Activated CD8-positive, alpha-beta memory T cell treated with anti-CD3 and anti-CD28 coated beads for 24 hours (primary cell): ENCODE measurements around the gene TCF4.

ENCODE experiments used
- DNase-seq: peaks from one replicate; pipeline ENCODE4 v3.0.0-alpha.2; 2020

TCF4 gene

DNA sequence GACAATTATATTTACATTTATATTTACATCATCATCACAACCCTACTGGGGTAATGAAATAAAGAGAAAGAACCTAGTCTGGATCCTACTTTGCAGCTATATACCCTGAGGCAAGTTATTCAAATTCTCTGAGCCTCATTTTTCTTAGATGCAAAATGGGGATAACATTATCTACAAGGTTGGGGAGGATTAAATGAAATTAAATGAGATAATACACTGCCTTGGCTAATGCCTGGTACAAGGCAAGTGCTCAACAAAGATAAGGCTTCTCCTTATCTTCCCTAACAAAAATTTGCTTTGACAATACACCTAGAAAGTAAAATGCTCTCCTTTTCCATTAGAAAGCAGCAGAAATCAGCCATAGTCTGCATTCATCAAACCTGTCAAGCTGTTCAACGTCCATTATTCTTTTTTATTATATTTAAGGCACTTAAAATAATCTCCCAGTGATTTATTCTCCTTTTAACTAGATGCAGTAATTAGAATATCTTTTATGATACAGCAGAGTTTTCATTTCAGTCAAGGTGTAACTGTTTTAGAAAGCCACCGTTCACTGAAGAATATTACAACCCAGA is 44.8 kb downstream of the TCF4 start:
- DNase-seq, result no peak

DNA sequence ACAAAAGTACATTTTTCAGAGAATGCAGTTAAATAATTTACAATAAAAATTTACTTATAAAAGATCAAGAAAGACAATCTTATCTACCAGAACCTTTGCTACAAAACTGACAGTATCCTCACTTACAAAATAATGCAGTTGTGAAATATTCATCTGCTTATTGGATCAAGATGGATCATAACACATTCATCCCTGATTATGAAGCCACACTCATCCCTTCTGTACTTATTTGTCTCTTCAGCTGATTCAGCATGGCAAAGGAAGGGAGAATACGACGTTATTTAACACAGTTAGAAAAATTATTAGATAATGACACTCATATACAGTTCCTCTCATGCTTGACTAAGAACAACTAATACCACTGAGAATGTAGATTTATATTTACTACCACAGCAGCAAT is 46.4 kb downstream of the TCF4 start:
- no peak for DNase-seq

DNA sequence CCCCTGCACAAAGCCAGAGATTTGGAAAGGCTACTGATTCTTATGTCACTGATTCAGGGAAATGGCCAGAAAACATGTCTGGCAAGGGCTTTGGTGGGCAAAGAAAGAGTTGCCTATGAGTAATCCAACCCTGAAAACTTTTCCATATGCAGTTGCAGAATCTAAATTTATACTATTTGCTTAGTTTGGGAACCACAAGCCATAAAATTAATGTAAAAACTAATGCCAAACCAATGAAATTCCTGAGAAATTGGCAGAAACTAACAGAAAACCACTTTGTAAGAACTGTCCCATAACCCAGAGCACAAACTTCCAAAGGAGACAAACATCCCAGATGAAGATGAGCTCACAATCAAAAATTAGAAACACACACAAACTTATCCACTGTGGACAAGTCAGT is 48.8 kb downstream of the TCF4 start:
- no peak for DNase-seq

DNA sequence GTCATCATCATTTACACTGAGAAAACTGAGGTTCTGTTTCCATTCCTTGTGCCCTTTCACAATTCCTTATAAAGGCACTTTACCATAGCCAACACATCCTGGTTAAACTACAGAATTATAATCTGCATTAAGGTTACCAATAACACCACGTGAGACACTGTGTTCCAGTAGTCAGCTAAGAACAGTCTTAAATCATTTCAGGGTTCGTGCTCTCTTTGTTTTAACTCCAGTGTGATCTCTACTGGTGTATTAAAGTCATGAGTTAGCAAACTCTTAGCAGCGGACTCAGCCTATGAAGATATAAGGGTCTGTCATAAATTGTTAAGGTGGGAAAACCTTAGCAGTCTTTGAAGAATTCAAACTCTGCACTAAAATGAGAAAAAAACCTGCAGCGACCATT is 53.0 kb downstream of the TCF4 start:
- DNase-seq, result no peak

DNA sequence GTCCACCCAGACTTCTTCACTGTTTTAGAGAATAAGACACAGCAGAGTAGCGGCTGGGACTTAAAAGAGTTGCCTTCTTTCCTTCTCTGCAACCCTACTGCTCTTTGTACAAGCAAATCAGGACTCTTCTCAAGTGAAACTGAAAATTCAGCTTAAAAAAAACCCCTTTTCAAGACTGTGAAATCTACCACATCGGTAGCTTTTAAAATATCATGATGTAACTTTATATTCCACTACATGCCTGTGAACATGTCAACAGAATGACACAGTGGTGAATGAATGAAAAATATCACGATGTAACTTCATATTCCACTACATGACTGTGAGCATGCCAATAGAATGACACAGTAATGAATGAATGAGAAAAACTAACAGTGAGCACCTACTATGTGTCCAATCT is 53.4 kb downstream of the TCF4 start:
- no peak for DNase-seq

DNA sequence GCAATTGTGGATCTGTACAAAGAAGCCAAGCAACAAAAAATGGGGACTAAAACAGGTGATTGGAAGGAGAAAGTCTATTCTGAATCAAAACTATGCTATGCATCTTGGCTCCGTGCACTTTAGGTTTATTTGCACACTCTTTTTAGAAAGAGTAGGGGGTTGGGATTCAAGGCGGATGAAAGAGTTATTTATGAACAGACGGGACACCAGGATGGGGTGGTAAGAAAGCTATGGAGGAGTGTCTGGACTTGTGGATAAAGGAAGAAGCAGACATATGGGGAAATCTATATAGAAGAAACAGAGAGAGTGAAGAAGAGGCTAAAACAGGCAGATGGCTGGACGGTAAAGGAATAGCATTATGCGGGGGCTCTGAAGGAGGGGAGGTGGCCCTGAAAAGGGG is 57.8 kb downstream of the TCF4 start:
- DNase-seq, result no peak

DNA sequence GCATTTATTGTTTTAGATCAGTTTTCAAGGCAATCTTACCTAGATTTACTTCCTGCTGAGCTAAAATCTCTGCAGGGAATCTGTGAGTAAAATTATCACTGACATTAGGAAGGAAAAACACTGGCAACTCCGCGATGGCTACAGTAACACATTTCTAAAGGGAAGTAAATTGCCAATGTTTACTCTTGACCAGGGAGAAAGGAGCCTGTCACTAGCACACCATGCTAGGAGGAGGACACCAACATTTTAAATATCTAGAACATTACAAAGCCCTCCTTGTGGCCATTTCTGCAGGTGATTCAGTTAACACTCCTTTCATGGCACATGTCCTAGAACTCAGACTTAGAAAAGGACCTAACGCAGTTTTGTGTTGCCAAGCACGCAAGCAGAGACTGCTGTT is 58.4 kb downstream of the TCF4 start:
- DNase-seq, result no peak

DNA sequence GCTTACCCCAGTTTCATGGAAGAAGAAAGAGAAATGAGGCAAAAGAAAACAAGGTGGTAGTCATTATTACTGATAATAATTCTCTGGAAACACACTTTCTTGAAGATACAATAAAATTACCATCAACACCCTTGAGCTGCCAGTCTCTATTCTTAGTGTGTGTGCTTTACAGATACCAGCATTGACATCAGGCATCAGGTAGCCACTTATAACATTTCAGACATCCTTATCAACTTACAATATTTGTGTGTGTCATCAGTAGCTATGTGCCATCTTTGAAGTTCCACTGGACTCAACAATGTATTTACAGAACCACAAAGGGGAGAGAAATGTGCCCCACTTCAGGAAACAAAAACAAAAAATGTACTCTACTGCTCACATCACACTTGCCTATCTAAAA is 62.1 kb downstream of the TCF4 start:
- no peak for DNase-seq

DNA sequence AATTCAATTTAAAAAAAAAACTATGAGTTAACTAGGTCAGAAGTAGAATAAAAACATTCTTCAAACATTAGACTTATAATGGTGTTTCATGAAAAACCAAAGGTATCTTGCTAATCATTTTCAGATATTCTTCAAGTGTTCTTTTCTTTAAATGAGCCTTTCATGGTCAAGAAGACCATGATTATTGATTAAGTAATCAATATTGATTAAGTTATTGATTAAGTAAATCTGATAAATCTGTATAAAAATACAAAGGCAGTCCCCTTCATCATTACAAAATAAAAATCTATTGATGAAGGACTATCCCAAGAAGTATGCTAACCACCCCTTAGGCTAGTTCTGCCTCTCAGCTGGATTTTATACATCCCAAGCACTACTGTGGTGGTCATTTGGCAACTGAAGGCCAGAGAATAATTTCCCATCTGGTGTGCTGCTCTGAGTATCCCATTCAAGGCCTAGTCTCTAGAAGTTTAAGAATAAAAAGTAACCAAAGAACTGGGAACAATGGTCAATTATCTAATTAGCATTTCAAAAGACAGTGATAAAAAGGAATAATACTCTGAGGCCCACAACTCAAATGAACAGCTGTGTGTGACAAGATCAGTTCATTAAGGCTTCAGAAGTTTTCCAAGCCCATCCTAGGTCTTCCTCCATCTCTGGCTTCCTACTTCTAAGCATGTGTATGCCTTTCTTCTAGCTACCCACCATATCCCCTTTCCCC is 63.5 kb downstream of the TCF4 start:
- no peak for DNase-seq

DNA sequence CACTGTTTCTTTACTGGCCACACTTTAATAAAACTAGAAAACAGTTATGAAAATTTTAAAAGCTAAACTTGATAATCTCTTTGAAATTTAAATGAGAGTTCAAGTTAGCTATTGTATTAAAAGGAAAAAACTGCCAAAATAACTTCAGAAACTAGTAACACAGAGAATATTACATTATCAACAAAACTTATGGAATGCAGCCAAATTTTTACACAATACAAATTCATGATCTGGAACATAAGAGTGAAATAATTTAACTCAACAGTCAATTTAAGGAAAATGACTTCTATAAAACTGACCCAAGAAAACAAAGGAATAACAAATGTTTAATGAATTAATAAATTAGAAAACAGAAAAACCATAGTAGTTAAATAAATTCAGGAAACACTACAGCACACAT is 65.0 kb downstream of the TCF4 start:
- DNase-seq, result no peak

DNA sequence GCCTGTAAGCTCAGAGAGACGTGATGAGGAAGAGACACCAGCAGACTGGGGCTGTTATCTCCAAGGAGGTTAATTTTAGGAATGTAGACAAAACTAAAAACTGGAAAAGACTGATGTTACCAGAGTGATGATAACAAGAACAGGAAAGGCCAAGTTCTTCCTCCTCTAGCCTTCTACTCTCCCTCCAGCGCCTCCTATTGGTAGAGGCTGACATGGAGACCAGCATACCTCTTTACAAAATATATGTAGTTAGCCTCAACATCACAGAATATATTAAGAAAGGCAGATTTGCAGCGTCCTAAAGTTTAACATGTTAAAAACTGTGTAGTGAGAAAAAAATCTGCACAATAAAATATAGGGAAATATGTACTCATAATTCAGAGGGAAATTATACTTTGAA is 66.0 kb downstream of the TCF4 start:
- DNase-seq, result no peak

DNA sequence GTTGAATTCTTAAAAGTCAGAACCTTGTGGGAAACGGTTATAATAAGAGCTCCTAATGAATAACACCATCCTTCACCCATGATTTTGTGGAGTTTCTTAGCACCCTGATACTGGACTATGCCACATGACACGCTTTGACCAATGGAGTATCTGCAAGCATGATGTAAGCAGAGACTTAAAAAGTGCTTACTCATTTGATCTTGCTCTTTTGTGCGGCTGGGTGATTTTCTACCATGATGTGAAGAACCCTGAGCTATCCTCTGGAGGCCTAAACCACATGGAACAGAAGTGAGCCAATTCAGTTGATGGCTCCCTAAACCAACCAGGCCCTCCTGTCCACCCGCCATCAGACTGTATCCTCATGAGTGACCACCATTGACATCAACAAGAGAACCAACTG is 70.9 kb downstream of the TCF4 start:
- no peak for DNase-seq

DNA sequence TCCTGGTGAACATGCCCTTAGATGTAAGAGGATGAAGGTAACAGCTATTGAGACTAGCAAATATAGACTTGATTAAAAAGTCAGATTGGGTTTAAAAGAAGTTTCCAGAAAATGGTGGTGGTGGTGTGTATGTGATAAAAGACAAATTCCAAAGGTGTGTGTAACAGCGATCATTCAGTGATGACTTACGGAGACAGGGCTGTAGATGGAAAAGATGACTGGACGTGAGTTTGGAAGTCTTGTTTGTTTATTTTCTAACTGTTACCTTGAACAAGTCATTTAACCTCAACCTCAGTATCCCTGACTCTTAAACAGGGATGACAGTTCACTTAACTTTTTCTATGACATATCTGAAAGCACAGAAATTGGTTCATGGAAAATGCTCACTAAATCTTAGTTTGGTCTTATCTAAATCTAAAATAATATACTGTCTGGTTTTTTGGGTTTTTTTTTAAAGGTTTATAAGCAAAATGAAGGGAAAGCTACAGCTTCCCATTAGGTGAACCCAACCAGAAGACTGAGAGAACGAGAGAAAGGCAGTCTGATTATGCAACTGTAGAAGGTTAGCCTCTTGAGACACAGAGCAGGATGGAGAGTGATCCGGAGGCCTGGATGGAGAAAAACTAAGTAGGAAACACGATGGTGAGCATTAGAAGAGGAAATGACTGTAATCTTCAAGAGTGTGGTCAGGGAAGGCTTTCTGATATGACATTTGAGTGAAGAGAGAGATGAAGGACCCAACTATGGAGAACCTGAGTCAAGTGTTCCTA is 71.9 kb downstream of the TCF4 start:
- DNase-seq, result no peak

DNA sequence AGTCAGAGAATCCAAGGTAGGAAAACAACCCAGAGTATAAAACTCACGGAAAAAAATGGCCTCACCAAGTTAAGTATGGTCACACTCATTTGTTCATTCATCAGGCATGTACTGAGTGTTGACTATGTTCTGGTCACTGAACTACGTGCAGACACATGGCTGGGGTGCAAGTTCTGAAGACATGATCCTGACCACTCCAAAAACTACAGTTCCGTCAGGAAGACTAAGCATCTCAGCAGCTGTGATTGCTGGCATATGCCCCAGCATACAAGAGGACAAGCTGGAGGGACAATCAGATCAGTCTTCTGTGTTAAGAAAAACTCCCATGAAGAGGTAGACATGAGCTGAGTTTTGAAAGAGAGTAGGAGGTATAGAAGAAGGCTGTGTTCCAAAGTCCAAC is 72.8 kb downstream of the TCF4 start:
- no peak for DNase-seq

DNA sequence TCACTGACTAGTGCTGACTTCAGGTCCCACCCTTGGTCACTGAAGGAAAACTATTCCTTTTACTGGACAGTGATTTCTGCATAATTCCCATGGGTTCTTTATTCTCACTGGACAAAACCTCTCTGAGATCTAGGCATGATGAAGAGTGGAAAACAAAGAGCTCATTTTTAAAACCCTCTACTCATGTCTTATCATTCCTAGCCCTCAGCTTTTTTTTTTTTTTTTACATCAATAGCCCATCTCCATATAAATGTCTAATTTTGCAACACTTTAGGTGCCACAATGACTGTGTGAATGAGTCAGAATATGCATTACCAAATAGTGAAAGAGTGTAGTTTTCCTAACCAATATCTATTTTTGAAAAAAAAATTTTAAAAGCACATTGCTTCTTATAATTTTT is 74.8 kb downstream of the TCF4 start:
- DNase-seq, result no peak

DNA sequence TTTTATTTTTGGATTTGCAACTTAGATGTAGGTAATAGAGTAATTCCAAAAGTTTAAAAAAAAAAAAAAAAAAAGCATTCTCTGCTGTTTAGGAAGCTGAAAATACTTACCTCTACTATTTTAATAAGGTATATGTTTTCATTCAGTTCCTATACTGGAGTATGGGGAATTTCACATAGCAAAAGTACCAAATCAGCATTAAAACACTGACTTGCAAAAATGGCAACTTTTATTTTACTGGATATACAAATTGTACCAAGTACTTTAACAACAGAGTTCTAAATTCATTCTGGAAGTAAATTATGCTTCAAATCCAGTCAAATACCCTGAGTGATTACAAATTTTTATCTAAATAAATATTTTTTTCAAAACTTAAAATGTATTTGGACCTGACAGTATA is 76.7 kb downstream of the TCF4 start:
- DNase-seq, result no peak

DNA sequence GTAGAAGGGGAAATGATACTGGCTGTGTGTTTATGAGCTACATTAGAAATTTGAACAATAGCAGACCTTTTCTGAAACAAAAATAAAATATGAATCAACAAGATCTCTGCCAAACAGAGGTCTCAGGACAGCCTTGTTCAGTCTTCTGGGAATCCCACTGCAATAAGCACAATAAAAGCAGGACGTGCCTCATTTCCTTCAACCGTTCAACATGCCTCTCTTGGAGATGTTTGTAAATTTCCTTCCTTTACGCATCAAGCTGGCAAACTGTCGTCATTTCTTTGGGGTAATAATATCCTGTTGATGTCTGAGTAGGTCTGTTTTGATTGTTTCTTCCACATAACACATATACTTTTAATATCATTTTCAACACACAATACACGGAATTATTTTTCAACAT is 77.2 kb downstream of the TCF4 start:
- no peak for DNase-seq

DNA sequence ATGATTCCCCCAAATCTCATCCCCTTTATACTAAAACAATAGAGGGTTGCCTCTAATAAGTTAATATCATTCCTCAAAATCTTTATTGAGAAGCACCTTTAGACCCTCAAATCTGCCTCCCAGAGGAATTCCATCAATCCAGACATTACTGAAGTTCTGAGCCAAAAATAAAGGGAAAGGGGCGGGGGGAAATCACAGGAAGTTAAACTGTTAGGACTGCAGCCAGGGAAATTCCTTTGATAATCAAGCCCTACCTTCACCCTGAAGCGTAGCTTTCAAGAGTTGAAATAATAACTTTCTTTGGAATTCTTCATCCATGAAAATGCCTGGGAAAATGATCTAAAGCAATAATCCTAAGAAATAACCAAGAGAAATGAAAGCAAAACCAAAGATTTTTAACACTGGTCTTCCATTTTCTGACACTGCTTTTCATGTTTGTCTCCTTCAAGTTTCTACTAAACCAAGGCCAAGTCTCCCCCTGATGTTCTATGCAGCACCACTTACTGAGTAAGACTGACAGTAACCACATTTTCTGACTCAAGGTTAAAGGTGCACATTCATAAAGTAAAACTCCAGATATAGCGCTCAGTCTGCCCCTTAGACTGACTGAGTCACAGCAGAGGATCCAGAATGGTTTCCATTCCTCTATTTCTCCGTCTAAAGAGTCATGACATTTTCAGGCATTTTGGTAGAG is 78.2 kb downstream of the TCF4 start:
- no peak for DNase-seq

DNA sequence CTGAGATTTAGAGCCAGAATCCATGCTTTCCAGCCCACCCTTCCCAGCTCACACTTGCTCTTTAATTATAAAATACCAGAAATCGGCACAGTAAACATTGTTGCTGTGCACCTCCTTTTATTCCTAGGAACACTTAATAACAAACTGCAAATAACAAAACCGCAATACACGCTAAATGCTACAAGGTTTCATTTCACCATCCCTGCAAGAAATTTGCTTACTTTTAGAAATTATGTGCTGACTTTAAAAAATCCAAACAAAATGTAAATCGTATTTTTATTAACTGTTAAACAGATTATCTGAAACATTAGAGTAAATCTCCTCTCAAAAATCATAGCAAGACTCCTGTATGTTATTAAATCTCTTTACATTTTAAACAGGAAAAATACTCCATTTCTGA is 79.3 kb downstream of the TCF4 start:
- no peak for DNase-seq

DNA sequence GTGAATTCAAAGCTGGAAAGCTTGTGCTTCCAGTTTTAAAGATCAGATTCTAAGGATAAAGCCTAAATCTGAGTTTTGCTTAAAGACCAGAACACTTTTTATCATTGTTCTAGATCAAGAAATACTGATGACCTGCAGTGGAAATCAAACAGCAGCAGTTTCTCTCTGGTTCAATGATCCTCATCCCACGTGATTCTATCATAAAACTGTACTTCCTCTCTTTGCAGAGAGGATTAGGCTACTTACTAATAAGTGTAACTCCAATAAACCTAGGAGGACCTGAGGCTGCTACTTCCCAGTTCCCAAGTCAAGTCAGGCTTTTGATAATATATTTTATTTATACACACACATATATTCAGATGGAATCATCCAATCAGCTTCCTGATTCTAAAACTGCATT is 81.9 kb downstream of the TCF4 start:
- DNase-seq, result no peak

DNA sequence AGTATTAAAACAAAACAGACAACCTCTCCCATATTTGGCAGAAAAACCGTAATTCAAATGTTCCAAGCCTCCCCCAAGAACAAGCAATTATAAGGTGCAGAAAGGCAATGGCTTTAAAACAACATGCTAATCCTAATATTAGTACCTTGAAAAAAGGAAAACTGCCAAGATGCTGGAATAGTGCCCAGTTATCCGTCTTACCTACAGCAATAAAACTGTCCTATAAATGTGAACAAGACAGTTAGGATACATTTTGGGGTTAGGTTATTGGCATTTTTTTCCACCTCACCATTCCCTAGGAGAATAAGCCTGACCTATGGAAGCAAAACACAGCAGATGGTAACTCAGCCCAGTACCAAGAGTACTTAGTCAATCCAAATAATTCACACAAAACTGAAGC is 83.2 kb downstream of the TCF4 start:
- DNase-seq, result no peak

DNA sequence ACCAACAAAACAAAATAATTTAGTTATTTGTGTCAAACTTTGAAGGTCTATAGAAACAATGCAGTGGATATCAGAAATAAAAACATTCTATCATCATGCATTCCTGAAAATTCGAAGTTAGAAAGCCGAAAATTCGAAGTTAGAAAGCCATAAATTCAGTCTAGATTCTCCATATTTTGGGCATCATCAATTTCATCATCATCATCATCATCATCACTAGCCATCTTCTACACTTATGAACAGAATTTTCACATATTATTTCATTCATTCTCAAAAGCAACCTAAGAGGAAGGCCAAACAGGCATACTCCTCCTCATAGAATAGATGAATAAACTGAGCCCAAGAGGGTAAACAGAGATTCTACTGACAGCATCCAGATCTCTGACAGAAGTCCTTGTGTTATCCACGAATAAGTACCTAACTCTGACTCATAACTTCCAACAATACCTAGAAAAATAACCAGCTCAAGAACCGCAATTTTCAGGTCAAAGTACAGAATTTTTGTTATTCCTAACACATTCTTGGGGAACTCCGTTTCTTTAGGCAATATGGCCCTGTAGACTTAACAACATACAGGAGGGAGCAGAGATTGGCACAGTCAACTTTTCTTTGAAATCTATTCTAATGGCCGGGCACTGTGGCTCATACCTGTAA is 84.7 kb downstream of the TCF4 start:
- DNase-seq, result no peak

DNA sequence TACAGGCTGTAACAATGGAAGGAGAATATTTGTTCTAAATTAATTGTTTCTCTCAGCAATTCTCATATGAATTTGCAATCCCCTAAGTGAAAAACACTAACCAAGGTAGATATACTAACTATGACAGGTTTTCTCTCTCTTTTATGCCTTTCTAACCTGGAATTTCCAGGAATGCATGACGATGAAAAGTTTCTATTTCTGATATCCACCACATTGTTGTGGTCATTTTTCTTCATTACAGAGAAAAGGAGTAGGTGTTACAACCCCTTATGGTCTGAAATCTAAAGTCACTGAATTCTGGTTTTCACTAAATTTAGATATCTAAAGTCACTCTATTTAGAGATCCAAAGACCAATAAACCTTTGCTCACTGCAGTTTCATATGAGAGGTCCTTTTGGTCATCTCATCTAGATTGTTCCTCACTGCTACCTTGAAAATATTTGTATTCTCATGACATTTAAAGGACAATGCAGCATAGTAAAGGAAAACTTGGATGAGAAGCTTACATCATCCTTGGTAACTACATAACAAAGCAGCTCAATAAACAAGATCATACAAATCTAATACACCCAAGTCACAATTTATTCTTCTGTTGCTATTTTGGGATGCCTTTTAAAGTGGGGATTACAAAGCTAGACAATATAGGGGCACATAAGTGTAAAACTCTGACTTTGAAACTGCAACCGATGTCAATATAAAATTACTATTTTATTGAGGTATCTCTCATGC is 85.8 kb downstream of the TCF4 start:
- DNase-seq, result no peak
